ENCODE results near the gene TNFSF15.
"Not testable (repeated sequence)": the region's sequence is repeated elsewhere in the genome, so short reads cannot be mapped to it uniquely, and the experiment has no call there.

DNA sequence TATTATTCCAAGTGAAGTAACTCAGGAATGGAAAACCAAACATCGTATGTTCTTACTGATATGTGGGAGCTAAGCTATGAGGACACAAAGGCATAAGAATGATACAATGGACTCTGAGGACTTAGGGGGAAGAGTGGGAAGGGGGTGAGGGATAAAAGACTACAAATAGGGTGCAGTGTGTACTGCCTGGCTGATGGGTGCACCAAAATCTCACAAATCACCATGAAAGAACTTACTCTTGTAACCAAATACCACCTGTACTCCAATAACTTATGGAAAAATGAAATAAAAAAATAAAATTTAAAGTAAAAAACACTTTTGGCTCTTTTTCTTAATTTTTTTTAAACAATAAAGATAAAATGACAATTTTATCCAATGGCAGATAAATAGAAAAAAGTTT is 64.3 kb downstream of the TNFSF15 start:
- TF ChIP-seq, protein P1, sequence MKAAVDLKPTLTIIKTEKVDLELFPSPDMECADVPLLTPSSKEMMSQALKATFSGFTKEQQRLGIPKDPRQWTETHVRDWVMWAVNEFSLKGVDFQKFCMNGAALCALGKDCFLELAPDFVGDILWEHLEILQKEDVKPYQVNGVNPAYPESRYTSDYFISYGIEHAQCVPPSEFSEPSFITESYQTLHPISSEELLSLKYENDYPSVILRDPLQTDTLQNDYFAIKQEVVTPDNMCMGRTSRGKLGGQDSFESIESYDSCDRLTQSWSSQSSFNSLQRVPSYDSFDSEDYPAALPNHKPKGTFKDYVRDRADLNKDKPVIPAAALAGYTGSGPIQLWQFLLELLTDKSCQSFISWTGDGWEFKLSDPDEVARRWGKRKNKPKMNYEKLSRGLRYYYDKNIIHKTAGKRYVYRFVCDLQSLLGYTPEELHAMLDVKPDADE (IDR thresholded peaks at IDR 0.05) = not testable (repeated sequence)
- TF ChIP-seq, protein P2, sequence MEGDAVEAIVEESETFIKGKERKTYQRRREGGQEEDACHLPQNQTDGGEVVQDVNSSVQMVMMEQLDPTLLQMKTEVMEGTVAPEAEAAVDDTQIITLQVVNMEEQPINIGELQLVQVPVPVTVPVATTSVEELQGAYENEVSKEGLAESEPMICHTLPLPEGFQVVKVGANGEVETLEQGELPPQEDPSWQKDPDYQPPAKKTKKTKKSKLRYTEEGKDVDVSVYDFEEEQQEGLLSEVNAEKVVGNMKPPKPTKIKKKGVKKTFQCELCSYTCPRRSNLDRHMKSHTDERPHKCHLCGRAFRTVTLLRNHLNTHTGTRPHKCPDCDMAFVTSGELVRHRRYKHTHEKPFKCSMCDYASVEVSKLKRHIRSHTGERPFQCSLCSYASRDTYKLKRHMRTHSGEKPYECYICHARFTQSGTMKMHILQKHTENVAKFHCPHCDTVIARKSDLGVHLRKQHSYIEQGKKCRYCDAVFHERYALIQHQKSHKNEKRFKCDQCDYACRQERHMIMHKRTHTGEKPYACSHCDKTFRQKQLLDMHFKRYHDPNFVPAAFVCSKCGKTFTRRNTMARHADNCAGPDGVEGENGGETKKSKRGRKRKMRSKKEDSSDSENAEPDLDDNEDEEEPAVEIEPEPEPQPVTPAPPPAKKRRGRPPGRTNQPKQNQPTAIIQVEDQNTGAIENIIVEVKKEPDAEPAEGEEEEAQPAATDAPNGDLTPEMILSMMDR (conservative IDR thresholded peaks at IDR 0.05; ENCODE audit: low read depth in 2 of 2) = peak in 1 of 2 experiments; percentile 35; a peak in 2 of 4 replicates
- not testable (repeated sequence) for TF ChIP-seq POLR2AphosphoS5 (IDR thresholded peaks at IDR 0.05; ENCODE audit: low read depth)
- TF ChIP-seq, protein P3, sequence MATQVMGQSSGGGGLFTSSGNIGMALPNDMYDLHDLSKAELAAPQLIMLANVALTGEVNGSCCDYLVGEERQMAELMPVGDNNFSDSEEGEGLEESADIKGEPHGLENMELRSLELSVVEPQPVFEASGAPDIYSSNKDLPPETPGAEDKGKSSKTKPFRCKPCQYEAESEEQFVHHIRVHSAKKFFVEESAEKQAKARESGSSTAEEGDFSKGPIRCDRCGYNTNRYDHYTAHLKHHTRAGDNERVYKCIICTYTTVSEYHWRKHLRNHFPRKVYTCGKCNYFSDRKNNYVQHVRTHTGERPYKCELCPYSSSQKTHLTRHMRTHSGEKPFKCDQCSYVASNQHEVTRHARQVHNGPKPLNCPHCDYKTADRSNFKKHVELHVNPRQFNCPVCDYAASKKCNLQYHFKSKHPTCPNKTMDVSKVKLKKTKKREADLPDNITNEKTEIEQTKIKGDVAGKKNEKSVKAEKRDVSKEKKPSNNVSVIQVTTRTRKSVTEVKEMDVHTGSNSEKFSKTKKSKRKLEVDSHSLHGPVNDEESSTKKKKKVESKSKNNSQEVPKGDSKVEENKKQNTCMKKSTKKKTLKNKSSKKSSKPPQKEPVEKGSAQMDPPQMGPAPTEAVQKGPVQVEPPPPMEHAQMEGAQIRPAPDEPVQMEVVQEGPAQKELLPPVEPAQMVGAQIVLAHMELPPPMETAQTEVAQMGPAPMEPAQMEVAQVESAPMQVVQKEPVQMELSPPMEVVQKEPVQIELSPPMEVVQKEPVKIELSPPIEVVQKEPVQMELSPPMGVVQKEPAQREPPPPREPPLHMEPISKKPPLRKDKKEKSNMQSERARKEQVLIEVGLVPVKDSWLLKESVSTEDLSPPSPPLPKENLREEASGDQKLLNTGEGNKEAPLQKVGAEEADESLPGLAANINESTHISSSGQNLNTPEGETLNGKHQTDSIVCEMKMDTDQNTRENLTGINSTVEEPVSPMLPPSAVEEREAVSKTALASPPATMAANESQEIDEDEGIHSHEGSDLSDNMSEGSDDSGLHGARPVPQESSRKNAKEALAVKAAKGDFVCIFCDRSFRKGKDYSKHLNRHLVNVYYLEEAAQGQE (IDR thresholded peaks at IDR 0.05; ENCODE audit: unreplicated experiment) = not testable (repeated sequence)

All from GM23338 (cell line).